ENCODE results near the gene RAP1GAP. TPM values are rescaled to one million over a fixed set of nuclear protein-coding genes. Genes with fewer than 3 reads are reported as not detected.
A peak's percentile ranks its signal among the peaks of the same experiment; 100 is the strongest.

The RAP1GAP gene
- total and polyA plus RNA-seq, 2 donors from 2014 or later = 39.2 to 200 TPM

GRCh38 chr1:21668232-21668950 lies 766 bp downstream of the RAP1GAP start:
- DNase-seq = peak in 1 of 5 donors; percentile 12
- intact Hi-C loops (cut with DNase I) = no loop called here
- Histone ChIP-seq H3K27ac (ENCODE audit: low read depth in 2 of 2, low read length in 2 of 2) (no peak overlapping the region), H3K27me3 (ENCODE audit: control insufficient read depth, insufficient read depth, low read length) (peaks cover 2% of the 10 kb centered on the region), H3K9me3 (ENCODE audit: control insufficient read depth in 2 of 3, insufficient read depth in 1 of 3, low read length in 3 of 3) (no peaks in the 10 kb centered on the region), H3K4me3 (ENCODE audit: low read length in 3 of 3) (peak overlapping the region in 2 of 3 donors; percentile 32 to 52), H3K9ac (ENCODE audit: low read length in 3 of 3) (no peak overlapping the region), H3K4me1 (ENCODE audit: control insufficient read depth in 2 of 3, insufficient read depth in 2 of 3, low read depth in 1 of 3, low read length in 3 of 3) (peaks cover 5 to 31% (median 19%) of the 10 kb centered on the region in 3 donors), H3K36me3 (ENCODE audit: control insufficient read depth in 2 of 3, insufficient read depth in 3 of 3, low read length in 3 of 3) (no peaks in the 10 kb centered on the region)
- no peak for FAIRE-seq
- no peak for TF ChIP-seq CTCF (IDR thresholded peaks at IDR 0.05; ENCODE audit: borderline replicate concordance, extremely low read depth, insufficient read depth)

- Histone ChIP-seq H3K9me3 (ENCODE audit: control insufficient read depth in 2 of 3, insufficient read depth in 1 of 3, low read length in 3 of 3) (no peaks in the 10 kb centered on the region), H3K27ac (ENCODE audit: low read depth in 2 of 2, low read length in 2 of 2) (no peak overlapping the region), H3K36me3 (ENCODE audit: control insufficient read depth in 2 of 3, insufficient read depth in 3 of 3, low read length in 3 of 3) (no peaks in the 10 kb centered on the region), H3K4me1 (ENCODE audit: control insufficient read depth in 2 of 3, insufficient read depth in 2 of 3, low read depth in 1 of 3, low read length in 3 of 3) (peaks cover 0 to 23% (median 11%) of the 10 kb centered on the region in 3 donors), H3K27me3 (ENCODE audit: control insufficient read depth, insufficient read depth, low read length) (peaks cover 2% of the 10 kb centered on the region), H3K4me3 (ENCODE audit: low read length in 3 of 3) (peak overlapping the region in 2 of 3 donors; percentile 32 to 52), H3K9ac (ENCODE audit: low read length in 3 of 3) (no peak overlapping the region)
- no peak for FAIRE-seq
- intact Hi-C loops (cut with DNase I) = no loop called here
- DNase-seq = no peak
- no peak for TF ChIP-seq CTCF (IDR thresholded peaks at IDR 0.05; ENCODE audit: borderline replicate concordance, extremely low read depth, insufficient read depth)
These were observed 1.6 kb downstream of the RAP1GAP start for GRCh38 chr1:21667348-21668231.

GRCh38 chr1:21666576-21667320 lies 2.4 kb downstream of the RAP1GAP start:
- Histone ChIP-seq H3K36me3 (ENCODE audit: control insufficient read depth in 2 of 3, insufficient read depth in 3 of 3, low read length in 3 of 3) (no peaks in the 10 kb centered on the region), H3K27ac (ENCODE audit: low read depth in 2 of 2, low read length in 2 of 2) (no peak overlapping the region), H3K9me3 (ENCODE audit: control insufficient read depth in 2 of 3, insufficient read depth in 1 of 3, low read length in 3 of 3) (no peaks in the 10 kb centered on the region), H3K4me3 (ENCODE audit: low read length in 3 of 3) (no peak overlapping the region), H3K27me3 (ENCODE audit: control insufficient read depth, insufficient read depth, low read length) (peaks cover 2% of the 10 kb centered on the region), H3K9ac (ENCODE audit: low read length in 3 of 3) (no peak overlapping the region), H3K4me1 (ENCODE audit: control insufficient read depth in 2 of 3, insufficient read depth in 2 of 3, low read depth in 1 of 3, low read length in 3 of 3) (peaks cover 0 to 15% (median 4%) of the 10 kb centered on the region in 3 donors)
- peak in 1 of 5 donors; percentile 24 for DNase-seq
- intact Hi-C loops (cut with DNase I) = no loop called here
- FAIRE-seq = no peak
- no peak for TF ChIP-seq CTCF (IDR thresholded peaks at IDR 0.05; ENCODE audit: borderline replicate concordance, extremely low read depth, insufficient read depth)
